Measurements from ENCODE around the gene MRPL43. TPM values are rescaled to one million over a fixed set of nuclear protein-coding genes. Genes with fewer than 3 reads are reported as not detected.

The MRPL43 gene
- total RNA-seq, 1 donor from 2014 or later, result 44.2 TPM

GRCh38 chr10:101011517-101012423 lies 24.5 kb upstream of the MRPL43 start:
- Mint-ChIP-seq H3K36me3 (ENCODE audit: low read depth) (peaks cover under 1% of the 10 kb centered on the region), H3K4me3 (no peak overlapping the region), H3K9me3 (no peaks in the 10 kb centered on the region), H3K27me3 (peaks cover 10% of the 10 kb centered on the region), H3K4me1 (peaks cover 15% of the 10 kb centered on the region), H3K27ac (no peak overlapping the region)
- TF ChIP-seq, protein P1, sequence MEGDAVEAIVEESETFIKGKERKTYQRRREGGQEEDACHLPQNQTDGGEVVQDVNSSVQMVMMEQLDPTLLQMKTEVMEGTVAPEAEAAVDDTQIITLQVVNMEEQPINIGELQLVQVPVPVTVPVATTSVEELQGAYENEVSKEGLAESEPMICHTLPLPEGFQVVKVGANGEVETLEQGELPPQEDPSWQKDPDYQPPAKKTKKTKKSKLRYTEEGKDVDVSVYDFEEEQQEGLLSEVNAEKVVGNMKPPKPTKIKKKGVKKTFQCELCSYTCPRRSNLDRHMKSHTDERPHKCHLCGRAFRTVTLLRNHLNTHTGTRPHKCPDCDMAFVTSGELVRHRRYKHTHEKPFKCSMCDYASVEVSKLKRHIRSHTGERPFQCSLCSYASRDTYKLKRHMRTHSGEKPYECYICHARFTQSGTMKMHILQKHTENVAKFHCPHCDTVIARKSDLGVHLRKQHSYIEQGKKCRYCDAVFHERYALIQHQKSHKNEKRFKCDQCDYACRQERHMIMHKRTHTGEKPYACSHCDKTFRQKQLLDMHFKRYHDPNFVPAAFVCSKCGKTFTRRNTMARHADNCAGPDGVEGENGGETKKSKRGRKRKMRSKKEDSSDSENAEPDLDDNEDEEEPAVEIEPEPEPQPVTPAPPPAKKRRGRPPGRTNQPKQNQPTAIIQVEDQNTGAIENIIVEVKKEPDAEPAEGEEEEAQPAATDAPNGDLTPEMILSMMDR (IDR thresholded peaks at IDR 0.05), result no peak
- POLR2A ChIA-PET, result no interaction called here
- intact Hi-C loops (cut with micrococcal nuclease), result loop anchor here (5.0 kb wide), 1 partner anchor 99 kb away; the partner anchor contains the start of gene SLF2
- no peak for ATAC-seq (ENCODE audit: low read depth)
- DNase-seq, result no peak
- CTCF ChIA-PET, result interaction anchor here (2.2 kb wide), 1 partner anchor 14 kb away, joined by 9 read pairs; no protein-coding TSS in a partner anchor

DNA sequence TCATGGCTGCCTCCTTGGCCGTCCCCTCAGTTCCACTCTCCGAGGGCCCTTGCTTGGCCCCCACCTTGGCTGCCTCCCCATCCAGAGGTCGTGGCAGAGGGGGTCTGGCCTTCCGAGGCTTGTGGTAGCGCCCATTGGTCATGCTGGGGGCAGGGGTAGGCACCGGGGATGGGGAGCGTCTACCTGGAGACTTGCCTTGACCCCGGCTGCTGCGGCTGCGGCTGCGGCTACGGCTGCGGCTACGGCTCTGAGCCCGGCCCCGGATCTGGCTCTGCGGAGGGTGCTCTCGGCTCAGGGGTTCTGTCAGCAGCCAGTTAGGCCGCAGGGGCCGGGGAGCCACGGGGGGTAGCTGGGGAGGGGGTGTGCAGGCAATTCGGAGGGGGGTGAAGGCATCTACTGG lies 23.0 kb upstream of the MRPL43 start:
- intact Hi-C loops (cut with micrococcal nuclease), result loop anchor here (5.0 kb wide), 1 partner anchor 98 kb away; the partner anchor contains the start of gene SLF2
- DNase-seq, result no peak
- Mint-ChIP-seq H3K9me3 (no peaks in the 10 kb centered on the region), H3K36me3 (ENCODE audit: low read depth) (peaks cover 11% of the 10 kb centered on the region), H3K4me1 (peaks cover 15% of the 10 kb centered on the region), H3K27ac (no peak overlapping the region), H3K4me3 (no peak overlapping the region), H3K27me3 (peaks cover 2% of the 10 kb centered on the region)
- ChIA-PET POLR2A (no interaction called here), CTCF (interaction anchor here (2.2 kb wide), 1 partner anchor 12 kb away, joined by 9 read pairs; no protein-coding TSS in a partner anchor)
- TF ChIP-seq, protein P1 (IDR thresholded peaks at IDR 0.05), result no peak
- no peak for ATAC-seq (ENCODE audit: low read depth)

- TF ChIP-seq, protein P1 (IDR thresholded peaks at IDR 0.05), result no peak
- peaks cover 11% of the 10 kb centered on the region for H3K4me1 Mint-ChIP-seq
- DNase-seq (no peak), ATAC-seq (ENCODE audit: low read depth) (no peak)
- H3K36me3 Mint-ChIP-seq (ENCODE audit: low read depth), result peaks cover 17% of the 10 kb centered on the region
- CTCF ChIA-PET, result no interaction called here
- H3K27ac Mint-ChIP-seq, result no peak overlapping the region
- intact Hi-C loops (cut with micrococcal nuclease), result no loop called here
- no peak overlapping the region for H3K4me3 Mint-ChIP-seq
- no peaks in the 10 kb centered on the region for H3K27me3 Mint-ChIP-seq
- POLR2A ChIA-PET, result interaction anchor here (0.5 kb wide), 1 partner anchor 758 kb away, joined by 4 read pairs; no protein-coding TSS in a partner anchor
- H3K9me3 Mint-ChIP-seq, result no peaks in the 10 kb centered on the region
These were observed 21.6 kb upstream of the MRPL43 start for GRCh38 chr10:101008823-101009423.

GRCh38 chr10:101007915-101008822 lies 20.9 kb upstream of the MRPL43 start:
- H3K9me3 Mint-ChIP-seq, result no peaks in the 10 kb centered on the region
- H3K27ac Mint-ChIP-seq, result no peak overlapping the region
- no peak overlapping the region for H3K4me3 Mint-ChIP-seq
- no peak for ATAC-seq (ENCODE audit: low read depth)
- intact Hi-C loops (cut with micrococcal nuclease), result no loop called here
- ChIA-PET CTCF (no interaction called here), POLR2A (interaction anchor here (0.5 kb wide), 1 partner anchor 758 kb away, joined by 4 read pairs; no protein-coding TSS in a partner anchor)
- TF ChIP-seq, protein P1 (IDR thresholded peaks at IDR 0.05), result no peak
- H3K27me3 Mint-ChIP-seq, result no peaks in the 10 kb centered on the region
- peaks cover 7% of the 10 kb centered on the region for H3K4me1 Mint-ChIP-seq
- H3K36me3 Mint-ChIP-seq (ENCODE audit: low read depth), result peaks cover 20% of the 10 kb centered on the region
- DNase-seq, result no peak
